ENCODE data around the gene PPP1R15A.

DNA sequence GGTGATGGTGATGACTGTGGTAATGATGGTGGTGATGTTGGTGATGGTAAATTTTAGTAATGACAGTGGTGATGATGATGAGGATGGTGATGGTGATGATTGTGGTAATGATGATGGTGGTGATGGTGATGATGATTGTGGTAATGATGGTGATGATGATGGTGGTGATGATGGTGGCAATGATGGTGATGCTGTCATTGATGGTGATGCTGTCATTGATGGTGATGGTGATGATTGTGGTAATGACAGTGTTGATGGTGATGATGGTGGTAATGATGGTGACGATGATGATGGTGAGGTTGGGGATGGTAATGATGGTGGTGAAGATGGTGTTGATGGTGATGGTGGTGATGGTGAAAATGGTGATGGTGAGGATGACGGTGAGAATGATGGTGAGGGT lies 49.7 kb upstream of the PPP1R15A start:
- TF ChIP-seq EZH2phosphoT487 (IDR thresholded peaks at IDR 0.05; ENCODE audit: unreplicated experiment) (no peak), POLR2AphosphoS5 (IDR thresholded peaks at IDR 0.05; ENCODE audit: low read depth) (no peak), EZH2 (IDR thresholded peaks at IDR 0.05; ENCODE audit: low read depth, unreplicated experiment) (no peak), JUNB (IDR thresholded peaks at IDR 0.05; ENCODE audit: unreplicated experiment) (no peak), NANOG (IDR thresholded peaks at IDR 0.05; ENCODE audit: borderline replicate concordance) (no peak)
- TF ChIP-seq, protein P1, sequence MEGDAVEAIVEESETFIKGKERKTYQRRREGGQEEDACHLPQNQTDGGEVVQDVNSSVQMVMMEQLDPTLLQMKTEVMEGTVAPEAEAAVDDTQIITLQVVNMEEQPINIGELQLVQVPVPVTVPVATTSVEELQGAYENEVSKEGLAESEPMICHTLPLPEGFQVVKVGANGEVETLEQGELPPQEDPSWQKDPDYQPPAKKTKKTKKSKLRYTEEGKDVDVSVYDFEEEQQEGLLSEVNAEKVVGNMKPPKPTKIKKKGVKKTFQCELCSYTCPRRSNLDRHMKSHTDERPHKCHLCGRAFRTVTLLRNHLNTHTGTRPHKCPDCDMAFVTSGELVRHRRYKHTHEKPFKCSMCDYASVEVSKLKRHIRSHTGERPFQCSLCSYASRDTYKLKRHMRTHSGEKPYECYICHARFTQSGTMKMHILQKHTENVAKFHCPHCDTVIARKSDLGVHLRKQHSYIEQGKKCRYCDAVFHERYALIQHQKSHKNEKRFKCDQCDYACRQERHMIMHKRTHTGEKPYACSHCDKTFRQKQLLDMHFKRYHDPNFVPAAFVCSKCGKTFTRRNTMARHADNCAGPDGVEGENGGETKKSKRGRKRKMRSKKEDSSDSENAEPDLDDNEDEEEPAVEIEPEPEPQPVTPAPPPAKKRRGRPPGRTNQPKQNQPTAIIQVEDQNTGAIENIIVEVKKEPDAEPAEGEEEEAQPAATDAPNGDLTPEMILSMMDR (conservative IDR thresholded peaks at IDR 0.05; ENCODE audit: low read depth in 2 of 2): no peak
